HepG2 (cell line): ENCODE measurements around the gene UBTF. TPM values are rescaled to one million over a fixed set of nuclear protein-coding genes. Genes with fewer than 3 reads are reported as not detected.

Source experiments
- ATAD3A ChIP-seq: sonication (generic); formaldehyde crosslinking; IDR thresholded peaks from 2 replicates; pipeline ENCODE4 v1.4.0; 2020; ENCODE audit warnings: missing genetic modification reagents
- CBX2 ChIP-seq, 2 experiments: fragments of 200-600 bp in 1 of 2; sonication (generic); formaldehyde crosslinking in 1 of 2; IDR thresholded peaks; 2 replicates each; pipeline versions ENCODE4 v1.7.0 to v1.8.1; 2018 to 2022; ENCODE audit warnings: low read depth in 2 of 2, low read length in 1 of 2, mild to moderate bottlenecking in 1 of 2, missing genetic modification reagents in 1 of 2
- HOXD1 ChIP-seq: sonication (generic); formaldehyde crosslinking; IDR thresholded peaks from 2 replicates; pipeline ENCODE4 v1.5.0; 2020; ENCODE audit warnings: missing genetic modification reagents
- KLF15 ChIP-seq: sonication (generic); formaldehyde crosslinking; IDR thresholded peaks from 2 replicates; pipeline ENCODE4 v1.8.1; 2023; ENCODE audit warnings: borderline replicate concordance, mild to moderate bottlenecking, inconsistent platforms, missing genetic modification reagents, mixed read lengths
- KLF16 ChIP-seq, 2 experiments: sonication (generic) in 1 of 2; formaldehyde crosslinking in 1 of 2; IDR thresholded peaks; 2 replicates each; pipeline versions ENCODE4 v1.6.1 to v1.8.0; 2016 to 2023; ENCODE audit warnings: missing genetic modification reagents in 2 of 2, missing compliant biosample characterization in 1 of 2
- MEF2D ChIP-seq: sonication (generic); formaldehyde crosslinking; IDR thresholded peaks from 2 replicates; pipeline ENCODE4 v1.5.1; 2020; ENCODE audit warnings: mild to moderate bottlenecking, missing genetic modification reagents
- NONO ChIP-seq, 2 experiments: fragments of 450-650 bp in 1 of 2; sonication (generic) in 1 of 2; formaldehyde crosslinking in 1 of 2; IDR thresholded peaks in 1 of 2; conservative IDR thresholded peaks in 1 of 2; 2 replicates each; pipeline versions ENCODE4 v1.6.1 to v1.8.0; 2017 to 2022; ENCODE audit warnings: mild to moderate bottlenecking in 1 of 2, missing genetic modification reagents in 1 of 2, moderate library complexity in 1 of 2
- PPARG ChIP-seq: conservative IDR thresholded peaks from 2 replicates; pipeline ENCODE4 v1.6.1; 2016; ENCODE audit warnings: missing biosample characterization, missing genetic modification reagents
- TARDBP ChIP-seq: sonication (generic); formaldehyde crosslinking; IDR thresholded peaks from 2 replicates; pipeline ENCODE4 v1.8.0; 2022; ENCODE audit warnings: mild to moderate bottlenecking, missing genetic modification reagents
- TCF7 ChIP-seq: sonication (generic); IDR thresholded peaks from 2 replicates; pipeline ENCODE4 v1.6.1; 2016; ENCODE audit warnings: antibody characterized with exemption, low read depth
- ZBTB8A ChIP-seq: sonication (generic); formaldehyde crosslinking; IDR thresholded peaks from 2 replicates; pipeline ENCODE4 v1.4.0; 2020; ENCODE audit warnings: mild to moderate bottlenecking, low read depth, missing genetic modification reagents, borderline replicate concordance
- ZFP41 ChIP-seq: sonication (generic); formaldehyde crosslinking; IDR thresholded peaks from 2 replicates; pipeline ENCODE4 v1.4.0; 2020; ENCODE audit warnings: mild to moderate bottlenecking, missing genetic modification reagents, borderline replicate concordance
- ZNF234 ChIP-seq: sonication (generic); formaldehyde crosslinking; conservative IDR thresholded peaks from 2 replicates; pipeline ENCODE4 v1.5.1; 2020; ENCODE audit warnings: mild to moderate bottlenecking, missing genetic modification reagents
- ZNF263 ChIP-seq: sonication (generic); formaldehyde crosslinking; IDR thresholded peaks from 2 replicates; pipeline ENCODE4 v1.4.0; 2020; ENCODE audit warnings: missing genetic modification reagents
- ZNF333 ChIP-seq: sonication (generic); formaldehyde crosslinking; IDR thresholded peaks from 2 replicates; pipeline ENCODE4 v1.4.0; 2020; ENCODE audit warnings: mild to moderate bottlenecking, missing genetic modification reagents, borderline replicate concordance
- ZNF567 ChIP-seq: sonication (generic); formaldehyde crosslinking; IDR thresholded peaks from 2 replicates; pipeline ENCODE4 v1.8.1; 2023; ENCODE audit warnings: mild to moderate bottlenecking, missing genetic modification reagents, borderline replicate concordance
- ZNF776 ChIP-seq: sonication (generic); formaldehyde crosslinking; IDR thresholded peaks from 2 replicates; pipeline ENCODE4 v1.4.0; 2020; ENCODE audit warnings: mild to moderate bottlenecking, missing genetic modification reagents
- ZNF777 ChIP-seq: sonication (generic); formaldehyde crosslinking; IDR thresholded peaks from 2 replicates; pipeline ENCODE4 v1.4.0; 2020; ENCODE audit warnings: missing genetic modification reagents
- ZZZ3 ChIP-seq: sonication (generic); formaldehyde crosslinking; IDR thresholded peaks from 2 replicates; pipeline ENCODE4 v1.4.0; 2020; ENCODE audit warnings: missing genetic modification reagents, mild to moderate bottlenecking, borderline replicate concordance
- polyA plus RNA-seq, 8 experiments: library from polyadenylated mRNA; depleted of rRNA in 3 of 8; stranded (reverse) in 7 of 8; unstranded in 1 of 8; fragments of >200 nt; fragmentation: Illumina TruSeq in 4 of 8; extraction: Trizol in 4 of 8; gene quantifications; 2 replicates each; pipeline versions ENCODE4 v1.2.1 to v1.2.3, GENCODE V29; 2011 to 2016; ENCODE audit warnings: low read depth in 4 of 8, missing spikeins in 1 of 8, mixed read lengths in 1 of 8; ENCODE audit not compliant: insufficient read depth in 1 of 8
- total RNA-seq, 5 experiments: library from RNA; depleted of rRNA; stranded (reverse); fragments of >200 nt; fragmentation: Illumina TruSeq; extraction: Trizol; gene quantifications; 2 replicates each; pipeline ENCODE4 v1.2.3, GENCODE V29; 2016; ENCODE audit warnings: low read depth in 1 of 5
- TF ChIP-seq, protein P1 (sequence below): sonication (generic); formaldehyde crosslinking; IDR thresholded peaks from 2 replicates; pipeline ENCODE4 v1.5.0; 2020; ENCODE audit warnings: mild to moderate bottlenecking, missing genetic modification reagents, borderline replicate concordance
- TF ChIP-seq, protein P2 (sequence below): sonication (generic); formaldehyde crosslinking; IDR thresholded peaks from 2 replicates; pipeline ENCODE4 v1.4.0; 2020; ENCODE audit warnings: mild to moderate bottlenecking, missing genetic modification reagents
- TF ChIP-seq, protein P3 (sequence below): sonication (generic); formaldehyde crosslinking; IDR thresholded peaks from 2 replicates; pipeline ENCODE4 v1.4.0; 2020; ENCODE audit warnings: missing genetic modification reagents

The UBTF gene
- total and polyA plus RNA-seq, 2 of the 13 experiments (the other 11 are each of a cell fraction or from before 2014, with no cell fraction given): 15.2 to 60.9 TPM

DNA sequence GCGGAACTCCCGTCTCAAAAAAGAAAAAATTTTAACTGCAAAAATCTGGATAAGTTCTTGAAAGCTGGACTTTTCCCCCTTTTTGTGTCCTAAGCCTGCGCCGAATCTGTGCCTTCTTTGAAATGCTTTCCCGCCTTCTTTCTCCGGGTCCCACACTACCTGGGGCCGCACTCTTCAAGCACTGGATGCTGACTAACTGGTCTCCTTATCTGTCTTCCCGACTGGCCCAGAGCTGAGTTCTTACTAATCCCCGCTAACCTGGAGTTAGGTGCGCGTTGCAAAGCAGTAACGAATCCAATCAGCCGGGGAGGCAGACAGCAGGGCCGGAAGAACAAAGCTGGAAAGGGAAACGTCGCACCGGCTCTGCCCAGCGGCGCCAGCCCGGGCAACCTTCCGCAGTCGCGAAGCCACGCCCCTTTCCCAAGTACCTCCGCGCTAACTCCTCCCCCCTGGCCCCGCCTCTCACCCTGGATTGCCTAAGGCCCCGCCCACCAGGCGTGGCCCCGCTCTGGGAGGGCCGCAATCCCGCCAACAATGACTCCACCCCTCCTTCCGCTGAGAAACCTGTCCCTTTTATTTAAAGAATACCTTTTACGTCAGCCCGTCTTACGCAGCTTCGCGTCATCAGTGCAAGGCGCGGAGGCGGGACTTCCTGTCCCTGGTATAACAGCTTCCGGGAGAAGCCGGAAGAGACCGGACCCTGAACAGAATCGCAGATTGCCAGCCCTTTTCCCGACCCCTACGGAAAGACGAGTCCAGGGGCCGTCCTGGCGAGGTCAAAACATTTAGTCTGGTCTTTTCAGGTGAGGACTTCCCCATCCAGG, 33.0 kb downstream of the UBTF start, which contains the start of gene TMUB2 (continued):
- TF ChIP-seq KLF15 (CRISPR knock-in tag) (no peak; the same call in 1 of the 2 replicates), MEF2D (CRISPR knock-in tag) (no peak; the same call in 1 of the 2 replicates), PPARG (CRISPR knock-in tag) (no peak), ZBTB8A (CRISPR knock-in tag) (no peak), TCF7 (no peak), ATAD3A (no peak), ZNF234 (CRISPR knock-in tag) (no peak), ZNF333 (CRISPR knock-in tag) (peak; percentile 36; the same call in 1 of the 2 replicates), KLF16 (CRISPR knock-in tag; IDR thresholded peaks at IDR 0.05) (peak in 1 of 2 experiments; percentile 34; a peak in 2 of 4 replicates), HOXD1 (CRISPR knock-in tag) (0 out of 2 replicates have a peak, but pooled peaks have one; percentile 73), ZNF776 (no peak), ZNF777 (CRISPR knock-in tag) (peak; percentile 44), NONO (IDR thresholded peaks at IDR 0.05) (no peak), NONO (CRISPR knock-in tag; conservative IDR thresholded peaks at IDR 0.05) (peak; percentile 76), ZZZ3 (peak; percentile 49; the same call in 1 of the 2 replicates), TARDBP (CRISPR knock-in tag) (peak; percentile 80), ZNF567 (CRISPR knock-in tag) (no peak; the same call in 1 of the 2 replicates), ZFP41 (no peak), ZNF263 (CRISPR knock-in tag) (peak; percentile 57; the same call in 1 of the 2 replicates), CBX2 (IDR thresholded peaks at IDR 0.05; ENCODE audit: low read depth, low read length) (no peak), CBX2 (CRISPR knock-in tag; IDR thresholded peaks at IDR 0.05; ENCODE audit: low read depth) (no peak)
- TF ChIP-seq, protein P1, sequence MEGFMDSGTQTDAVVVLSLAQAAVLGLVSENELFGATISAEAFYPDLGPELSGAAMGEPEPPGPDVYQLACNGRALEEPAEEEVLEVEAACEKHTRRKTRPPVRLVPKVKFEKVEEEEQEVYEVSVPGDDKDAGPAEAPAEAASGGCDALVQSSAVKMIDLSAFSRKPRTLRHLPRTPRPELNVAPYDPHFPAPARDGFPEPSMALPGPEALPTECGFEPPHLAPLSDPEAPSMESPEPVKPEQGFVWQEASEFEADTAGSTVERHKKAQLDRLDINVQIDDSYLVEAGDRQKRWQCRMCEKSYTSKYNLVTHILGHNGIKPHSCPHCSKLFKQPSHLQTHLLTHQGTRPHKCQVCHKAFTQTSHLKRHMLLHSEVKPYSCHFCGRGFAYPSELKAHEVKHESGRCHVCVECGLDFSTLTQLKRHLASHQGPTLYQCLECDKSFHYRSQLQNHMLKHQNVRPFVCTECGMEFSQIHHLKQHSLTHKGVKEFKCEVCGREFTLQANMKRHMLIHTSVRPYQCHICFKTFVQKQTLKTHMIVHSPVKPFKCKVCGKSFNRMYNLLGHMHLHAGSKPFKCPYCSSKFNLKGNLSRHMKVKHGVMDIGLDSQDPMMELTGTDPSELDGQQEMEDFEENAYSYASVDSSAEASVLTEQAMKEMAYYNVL: no peak
- TF ChIP-seq, protein P2, sequence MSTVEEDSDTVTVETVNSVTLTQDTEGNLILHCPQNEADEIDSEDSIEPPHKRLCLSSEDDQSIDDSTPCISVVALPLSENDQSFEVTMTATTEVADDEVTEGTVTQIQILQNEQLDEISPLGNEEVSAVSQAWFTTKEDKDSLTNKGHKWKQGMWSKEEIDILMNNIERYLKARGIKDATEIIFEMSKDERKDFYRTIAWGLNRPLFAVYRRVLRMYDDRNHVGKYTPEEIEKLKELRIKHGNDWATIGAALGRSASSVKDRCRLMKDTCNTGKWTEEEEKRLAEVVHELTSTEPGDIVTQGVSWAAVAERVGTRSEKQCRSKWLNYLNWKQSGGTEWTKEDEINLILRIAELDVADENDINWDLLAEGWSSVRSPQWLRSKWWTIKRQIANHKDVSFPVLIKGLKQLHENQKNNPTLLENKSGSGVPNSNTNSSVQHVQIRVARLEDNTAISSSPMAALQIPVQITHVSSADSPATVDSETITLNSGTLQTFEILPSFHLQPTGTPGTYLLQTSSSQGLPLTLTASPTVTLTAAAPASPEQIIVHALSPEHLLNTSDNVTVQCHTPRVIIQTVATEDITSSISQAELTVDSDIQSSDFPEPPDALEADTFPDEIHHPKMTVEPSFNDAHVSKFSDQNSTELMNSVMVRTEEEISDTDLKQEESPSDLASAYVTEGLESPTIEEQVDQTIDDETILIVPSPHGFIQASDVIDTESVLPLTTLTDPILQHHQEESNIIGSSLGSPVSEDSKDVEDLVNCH (CRISPR knock-in tag): no peak; the same call in 1 of the 2 replicates
- TF ChIP-seq, protein P3, sequence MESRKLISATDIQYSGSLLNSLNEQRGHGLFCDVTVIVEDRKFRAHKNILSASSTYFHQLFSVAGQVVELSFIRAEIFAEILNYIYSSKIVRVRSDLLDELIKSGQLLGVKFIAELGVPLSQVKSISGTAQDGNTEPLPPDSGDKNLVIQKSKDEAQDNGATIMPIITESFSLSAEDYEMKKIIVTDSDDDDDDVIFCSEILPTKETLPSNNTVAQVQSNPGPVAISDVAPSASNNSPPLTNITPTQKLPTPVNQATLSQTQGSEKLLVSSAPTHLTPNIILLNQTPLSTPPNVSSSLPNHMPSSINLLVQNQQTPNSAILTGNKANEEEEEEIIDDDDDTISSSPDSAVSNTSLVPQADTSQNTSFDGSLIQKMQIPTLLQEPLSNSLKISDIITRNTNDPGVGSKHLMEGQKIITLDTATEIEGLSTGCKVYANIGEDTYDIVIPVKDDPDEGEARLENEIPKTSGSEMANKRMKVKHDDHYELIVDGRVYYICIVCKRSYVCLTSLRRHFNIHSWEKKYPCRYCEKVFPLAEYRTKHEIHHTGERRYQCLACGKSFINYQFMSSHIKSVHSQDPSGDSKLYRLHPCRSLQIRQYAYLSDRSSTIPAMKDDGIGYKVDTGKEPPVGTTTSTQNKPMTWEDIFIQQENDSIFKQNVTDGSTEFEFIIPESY (CRISPR knock-in tag): peak; percentile 12; the same call in 1 of the 2 replicates
